Epidermal melanocyte (primary cell): Measurements from ENCODE around the gene SNAPIN.

Source experiments
- DNase-seq: peaks from one replicate; pipeline ENCODE4 v3.0.0; 2011; ENCODE audit warnings: low spot score; ENCODE audit not compliant: insufficient read length

The SNAPIN gene

GRCh38 chr1:153658400-153659174, at the start of gene SNAPIN:
SNAPIN (plus strand) TSS chr1:153658703; CDS start chr1:153658744, 41 bp downstream.
- DNase-seq: peak; percentile 87

GRCh38 chr1:153608742-153609584, 49.5 kb upstream of the SNAPIN start:
- peak; percentile 82 for DNase-seq

- no peak for DNase-seq
These were observed 49.0 kb upstream of the SNAPIN start for GRCh38 chr1:153609585-153609907.

GRCh38 chr1:153610334-153610733, 48.2 kb upstream of the SNAPIN start:
- no peak for DNase-seq

- no peak for DNase-seq
These were observed 47.6 kb upstream of the SNAPIN start for GRCh38 chr1:153610811-153611301.

GRCh38 chr1:153611356-153611755, 47.1 kb upstream of the SNAPIN start:
- DNase-seq: no peak

- no peak for DNase-seq
These were observed 46.3 kb upstream of the SNAPIN start for GRCh38 chr1:153612111-153612754.

GRCh38 chr1:153612755-153613331, 45.7 kb upstream of the SNAPIN start, which contains the start of gene S100A16:
S100A16 (minus strand) TSS chr1:153613137; CDS start chr1:153608151, 4,986 bp downstream.
- peak; percentile 62 for DNase-seq

GRCh38 chr1:153613406-153613805, 45.1 kb upstream of the SNAPIN start:
- DNase-seq: no peak

- no peak for DNase-seq
These were observed 44.2 kb upstream of the SNAPIN start for GRCh38 chr1:153614189-153614900.

GRCh38 chr1:153614906-153615305, 43.6 kb upstream of the SNAPIN start:
- DNase-seq: no peak

- DNase-seq: no peak
These were observed 43.1 kb upstream of the SNAPIN start for GRCh38 chr1:153615406-153615805.

GRCh38 chr1:153616144-153616916, 42.2 kb upstream of the SNAPIN start, which contains the start of gene S100A14:
S100A14 (minus strand) TSS chr1:153616325; CDS start chr1:153615858, 467 bp downstream.
- no peak for DNase-seq

GRCh38 chr1:153616917-153617311, 41.6 kb upstream of the SNAPIN start:
- no peak for DNase-seq

- no peak for DNase-seq
These were observed 40.8 kb upstream of the SNAPIN start for GRCh38 chr1:153617663-153618062.

GRCh38 chr1:153619171-153619570, 39.3 kb upstream of the SNAPIN start:
- no peak for DNase-seq

GRCh38 chr1:153623101-153623500, 35.4 kb upstream of the SNAPIN start:
- no peak for DNase-seq

GRCh38 chr1:153624965-153625611, 33.4 kb upstream of the SNAPIN start:
- no peak for DNase-seq

- DNase-seq: no peak
These were observed 32.0 kb upstream of the SNAPIN start for GRCh38 chr1:153626477-153626903.
